COR-L47 (cell line): ENCODE measurements around the gene ATP2C2.
"Not testable (repeated sequence)": the region's sequence is repeated elsewhere in the genome, so short reads cannot be mapped to it uniquely, and the experiment has no call there.

Source experiments
- DNase-seq: peaks from one replicate; lab custom pipeline; 2025; lab: John Stamatoyannopoulos, UW

ATP2C2 gene

DNA sequence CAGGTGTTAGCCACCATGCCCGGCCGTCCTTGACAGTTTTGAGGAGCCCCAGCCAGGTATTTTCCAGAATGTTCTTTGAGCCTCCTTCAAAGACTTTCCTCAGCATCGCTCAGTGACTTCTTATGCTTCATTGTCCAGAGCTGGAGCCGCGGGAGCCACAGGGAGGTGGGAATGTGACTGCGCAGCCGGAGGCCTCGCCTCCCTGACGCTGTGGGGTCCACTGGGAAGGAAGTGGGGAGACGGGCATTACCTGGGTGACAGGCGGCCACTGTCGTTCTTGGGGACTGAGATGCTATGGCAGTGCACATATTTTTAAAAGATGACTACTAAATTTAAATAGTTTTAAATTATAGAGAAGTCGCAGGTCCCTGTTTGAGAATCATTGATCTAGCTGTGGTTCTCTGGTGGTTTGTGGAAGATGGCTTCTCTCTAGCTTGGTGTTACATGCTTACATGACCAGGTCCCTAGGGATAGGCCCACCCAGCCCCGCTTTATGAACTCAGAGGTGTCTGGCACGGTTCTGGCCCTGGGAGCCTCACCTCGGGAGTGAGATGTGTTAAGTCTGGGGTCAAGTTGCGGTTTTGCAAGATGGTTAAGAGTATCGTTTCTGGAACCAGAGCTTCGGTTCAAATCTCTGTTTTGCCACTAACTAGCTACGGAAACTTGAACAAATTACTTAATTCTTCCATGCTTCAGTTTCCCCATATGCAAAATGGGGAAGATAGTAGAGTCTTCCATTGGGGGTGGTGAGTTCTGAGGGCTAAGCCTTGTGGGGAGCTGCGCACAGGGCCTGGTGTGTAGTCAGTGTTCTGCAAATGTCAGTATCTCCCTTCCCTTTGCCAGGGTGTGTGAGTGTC, 53.0 kb downstream of the ATP2C2 start:
- DNase-seq: no peak

DNA sequence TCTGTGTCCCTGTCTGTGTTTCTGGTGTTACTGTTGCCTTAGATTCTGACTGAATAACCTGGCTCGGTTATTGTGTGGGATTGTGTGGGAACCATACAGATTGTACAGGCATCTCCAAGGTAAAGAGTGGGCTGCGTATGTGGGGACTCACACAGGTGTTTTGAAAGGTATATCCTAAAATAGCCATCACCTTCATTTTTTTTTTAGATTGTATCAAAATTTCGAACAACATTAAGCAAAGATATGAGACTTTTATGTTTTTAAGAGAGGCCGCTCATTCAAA, 53.5 kb downstream of the ATP2C2 start:
- no peak for DNase-seq

DNA sequence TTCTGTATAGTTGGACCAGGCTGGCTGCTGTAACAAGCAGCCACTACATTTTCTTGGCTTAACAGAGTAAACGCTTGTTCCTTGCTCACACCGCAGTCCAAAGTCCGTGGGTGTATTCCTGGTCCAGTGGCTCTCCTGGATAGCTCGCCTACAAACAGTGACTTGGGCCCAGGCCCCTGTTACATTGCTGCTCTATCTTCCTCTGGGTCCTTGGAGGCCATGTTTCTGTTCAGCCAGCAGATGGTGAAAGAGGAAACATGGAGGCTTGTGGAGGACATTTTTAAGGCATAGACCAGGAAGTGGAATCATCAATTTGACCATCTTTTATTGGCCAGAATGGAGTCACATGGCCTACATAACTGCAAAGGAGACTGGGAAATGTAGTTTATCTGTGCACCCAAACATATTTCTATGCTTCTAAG, 55.1 kb downstream of the ATP2C2 start:
- no peak for DNase-seq

DNA sequence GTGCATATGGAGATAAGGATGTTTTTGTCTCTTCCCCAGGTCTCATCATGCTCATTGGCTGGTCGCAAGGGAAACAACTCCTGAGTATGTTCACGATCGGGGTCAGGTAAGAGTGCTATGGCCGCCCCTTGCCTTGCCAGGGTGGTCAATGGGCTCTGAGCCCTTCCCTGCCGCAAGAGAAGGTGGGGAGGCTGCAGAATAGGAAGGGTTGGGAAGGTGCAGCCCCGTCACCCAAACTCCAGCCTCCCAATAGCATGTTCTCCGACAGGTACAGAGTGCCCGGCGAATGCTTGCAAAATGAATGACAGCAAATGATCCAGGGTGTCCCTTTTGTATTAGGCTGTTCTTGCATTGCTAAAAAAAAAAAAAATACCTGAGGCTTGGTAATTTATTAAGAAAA, 57.4 kb downstream of the ATP2C2 start:
- no peak for DNase-seq

DNA sequence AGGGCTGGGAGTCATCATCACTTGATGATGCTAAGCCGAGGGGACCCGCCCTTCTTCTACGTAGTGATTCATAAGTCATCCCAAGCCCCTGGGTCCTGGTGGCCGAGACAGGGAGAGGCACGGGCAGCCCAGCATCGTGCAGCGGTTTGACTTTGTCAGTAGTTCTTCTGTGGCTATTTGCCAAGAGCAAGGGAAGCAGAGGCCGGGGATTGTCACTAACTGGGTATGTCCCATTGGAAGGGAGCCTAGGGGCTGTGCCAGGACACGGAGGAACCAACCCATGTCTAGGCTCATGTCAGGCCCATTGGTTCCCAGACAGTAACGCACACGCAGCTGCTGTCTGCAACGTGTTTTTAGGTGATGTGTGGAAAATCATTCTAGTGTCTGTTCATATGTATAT, 58.5 kb downstream of the ATP2C2 start:
- no peak for DNase-seq

GRCh38 chr16:84427553-84427952, 59.2 kb downstream of the ATP2C2 start:
- DNase-seq: no peak

DNA sequence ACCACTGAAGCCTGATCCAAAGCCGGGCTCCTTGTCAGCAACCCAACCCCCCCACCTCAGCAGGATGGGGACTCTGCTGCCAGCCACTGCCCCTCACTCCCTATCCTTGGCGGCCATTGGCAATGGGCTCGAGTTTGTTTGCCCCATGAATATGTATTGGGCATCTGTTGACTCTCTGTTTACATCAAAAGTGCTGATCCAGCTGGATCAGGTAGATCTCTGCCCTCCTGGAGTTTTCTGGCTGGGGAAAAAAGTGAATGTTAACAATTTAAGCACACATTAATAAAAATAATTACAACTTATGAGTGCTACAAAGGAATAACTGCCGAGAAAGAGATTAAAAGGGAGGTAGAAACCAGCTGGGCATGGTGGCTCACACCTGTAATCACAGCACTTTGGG, 62.5 kb downstream of the ATP2C2 start:
- no peak for DNase-seq

GRCh38 chr16:84434800-84435199, 66.5 kb downstream of the ATP2C2 start:
- peak; percentile 4 for DNase-seq

GRCh38 chr16:84436196-84436595, 67.9 kb downstream of the ATP2C2 start:
- no peak for DNase-seq

GRCh38 chr16:84438971-84439696, 70.8 kb downstream of the ATP2C2 start:
- DNase-seq: no peak

DNA sequence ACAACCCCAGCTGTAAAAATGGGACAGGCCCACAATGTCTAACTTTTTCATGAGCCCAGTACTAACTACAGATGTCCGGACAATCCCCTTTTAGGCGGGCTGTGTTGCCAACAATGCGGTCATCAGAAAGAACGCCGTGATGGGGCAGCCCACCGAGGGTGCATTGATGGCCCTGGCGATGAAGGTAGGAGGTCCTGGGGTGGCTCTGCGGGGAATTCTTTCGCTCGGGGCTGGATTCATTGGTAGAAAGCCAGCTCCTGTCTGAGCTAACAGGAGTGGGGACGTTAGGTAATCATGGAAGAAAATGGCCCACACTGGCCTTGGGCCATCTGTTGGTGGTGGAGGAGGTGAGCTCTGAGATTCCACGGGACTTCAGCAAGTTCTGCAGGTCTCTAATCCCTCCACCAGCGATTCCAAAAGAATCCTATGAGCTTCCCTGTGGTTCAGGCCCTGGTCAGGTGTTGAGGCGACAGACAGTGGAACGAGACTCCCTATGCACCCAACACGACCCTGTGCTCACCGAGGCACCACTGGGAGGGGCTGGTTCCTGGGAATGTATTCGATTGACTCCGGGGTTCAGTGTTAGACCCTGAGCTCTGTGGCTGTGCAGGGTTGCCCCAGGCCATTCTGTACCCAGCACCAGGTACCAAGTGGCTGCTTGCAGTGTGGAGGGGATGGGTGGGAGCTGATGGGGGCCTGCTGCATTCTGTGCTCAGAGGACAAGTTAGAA, 74.2 kb downstream of the ATP2C2 start:
- no peak for DNase-seq

DNA sequence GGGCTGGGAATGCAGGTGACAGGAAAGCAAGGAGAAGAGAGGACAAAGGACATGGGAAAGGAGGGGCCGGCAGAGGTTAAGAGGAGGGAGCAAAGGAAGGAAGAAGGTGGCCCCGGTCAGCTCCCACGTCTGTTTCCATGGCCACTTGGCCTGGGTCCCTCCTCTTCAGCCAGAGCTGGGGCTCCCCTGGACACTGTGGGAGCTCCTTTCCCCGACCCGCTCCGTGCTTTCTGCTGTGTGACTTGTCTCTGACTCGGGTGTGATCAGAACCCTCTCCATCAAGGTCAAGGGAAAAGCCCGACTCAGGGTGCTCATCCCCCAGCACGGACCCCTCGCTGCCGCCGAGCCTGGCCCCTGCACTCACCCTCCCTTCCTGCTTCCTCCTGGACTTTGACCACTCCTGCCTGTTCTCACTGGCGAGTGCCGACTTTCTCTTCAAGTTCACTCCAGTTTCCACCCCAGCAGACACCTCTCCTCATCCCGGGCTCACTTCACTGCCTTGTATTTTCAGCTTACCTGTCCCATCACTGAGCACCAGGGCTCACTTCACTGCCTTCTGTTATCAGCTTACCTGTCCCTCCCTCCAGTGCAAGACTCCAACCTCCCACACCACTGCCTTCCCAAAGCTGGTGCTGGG, 74.9 kb downstream of the ATP2C2 start:
- no peak for DNase-seq

GRCh38 chr16:84444476-84444875, 76.1 kb downstream of the ATP2C2 start:
- DNase-seq: no peak

- DNase-seq: no peak
Measured at GRCh38 chr16:84446084-84446483, 77.7 kb downstream of the ATP2C2 start.

DNA sequence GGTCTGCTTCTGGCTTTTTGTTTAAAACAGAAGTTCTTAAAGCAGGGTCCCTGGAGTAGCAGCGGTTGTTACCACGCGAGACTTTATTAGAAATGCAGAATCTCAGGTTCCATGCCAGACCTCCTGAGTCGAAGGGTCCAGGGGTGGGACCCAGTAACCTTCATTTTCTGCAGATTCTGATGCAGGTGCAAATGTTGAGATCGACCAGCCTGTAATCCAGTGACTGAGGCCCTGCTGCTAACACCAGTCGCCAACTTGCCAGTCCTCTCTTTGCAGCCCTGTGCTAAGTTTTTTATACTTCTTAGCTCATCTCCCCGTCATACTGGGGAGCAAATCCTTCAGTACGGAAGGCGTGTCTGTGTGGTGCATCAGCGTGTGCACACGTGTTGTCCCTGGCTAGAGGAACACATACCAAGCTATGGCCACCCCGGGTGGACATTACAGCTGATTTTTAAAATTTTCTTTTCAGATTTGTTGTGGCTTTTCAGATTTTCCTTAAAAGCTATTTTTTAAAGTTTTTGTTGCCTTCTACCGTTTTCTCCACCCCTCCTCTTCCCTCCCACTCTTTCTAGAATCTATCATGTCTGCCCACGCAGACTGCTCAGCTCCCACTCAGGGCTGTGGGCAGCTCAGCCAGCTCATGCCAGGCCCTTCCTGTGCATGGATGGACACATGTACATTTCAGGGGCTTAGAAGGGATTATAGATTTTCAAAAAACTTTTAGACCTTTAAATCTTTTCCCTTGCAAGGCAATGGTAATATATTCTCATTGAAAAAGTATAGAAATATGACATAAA, 78.5 kb downstream of the ATP2C2 start:
- DNase-seq: no peak

DNA sequence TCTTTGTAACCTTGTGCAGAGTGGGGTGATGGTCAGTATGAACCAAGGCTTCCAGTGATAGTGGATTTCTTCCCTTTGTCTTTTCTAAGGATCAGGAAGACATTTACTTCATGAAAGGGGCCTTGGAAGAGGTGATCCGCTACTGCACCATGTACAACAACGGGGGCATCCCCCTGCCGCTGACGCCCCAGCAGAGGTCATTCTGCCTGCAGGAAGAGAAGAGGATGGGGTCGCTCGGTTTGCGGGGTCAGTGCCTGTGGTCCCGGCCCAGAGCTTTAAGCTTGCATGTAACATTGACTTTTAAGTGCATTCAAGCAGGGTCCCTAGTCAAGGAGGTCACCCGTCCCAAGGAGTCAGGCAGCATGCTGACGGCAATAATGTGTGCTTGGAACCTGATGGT, 80.1 kb downstream of the ATP2C2 start:
- DNase-seq: no peak

DNA sequence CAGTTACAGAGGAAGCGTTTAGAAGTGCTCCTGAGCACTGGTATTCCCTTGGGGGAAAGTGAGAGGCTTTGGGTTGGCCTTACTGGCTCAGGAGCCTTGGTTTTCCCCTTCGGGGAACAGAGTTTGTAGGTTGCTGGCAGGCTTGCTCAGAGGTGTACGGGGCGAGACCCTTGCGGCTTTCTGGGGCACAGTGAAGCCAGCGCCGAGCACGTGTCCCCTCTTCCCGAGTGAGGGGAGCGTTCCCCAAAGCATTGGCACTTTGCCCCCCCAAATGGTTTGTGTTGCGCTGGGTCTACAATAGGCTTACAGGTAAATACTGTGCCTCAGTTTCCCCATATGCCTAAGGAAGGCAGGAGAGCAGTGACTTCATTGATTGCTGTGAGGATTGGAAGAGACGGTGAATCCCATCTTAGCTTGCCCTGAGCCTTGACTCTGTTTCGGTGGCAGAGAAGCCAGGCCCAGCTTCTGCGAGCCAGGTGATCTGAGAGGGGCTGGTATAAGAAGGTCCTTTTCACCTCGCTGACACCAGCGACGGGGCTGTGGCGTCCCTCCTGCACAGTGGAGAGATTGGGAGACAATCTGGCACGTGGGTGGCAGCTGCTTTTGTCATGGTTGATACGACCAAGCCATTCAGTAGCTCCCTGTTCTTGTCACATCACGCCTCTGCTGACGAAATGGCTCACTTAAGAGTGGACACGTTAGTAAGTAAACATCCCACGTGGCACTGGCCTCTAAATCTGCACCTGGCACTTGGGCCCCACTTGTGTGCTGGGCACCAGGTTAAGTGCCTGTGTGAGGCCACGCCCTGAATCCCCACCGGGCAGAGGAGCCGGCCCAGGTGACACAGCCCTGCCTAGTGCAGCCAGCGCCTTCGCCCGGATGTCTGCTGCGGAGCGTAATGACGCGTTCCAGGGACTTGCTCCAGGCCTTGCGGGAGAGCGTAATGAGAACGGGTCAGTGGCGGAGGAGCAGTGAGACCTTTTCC, 81.1 kb downstream of the ATP2C2 start:
- peak; percentile 16 for DNase-seq

- no peak for DNase-seq
Measured at GRCh38 chr16:84450176-84450865, 82.0 kb downstream of the ATP2C2 start.

GRCh38 chr16:84451010-84451676, 82.8 kb downstream of the ATP2C2 start:
- not testable (repeated sequence) for DNase-seq
